GM23338 (cell line): Measurements from ENCODE around the gene MCRIP1. TPM values are rescaled to one million over a fixed set of nuclear protein-coding genes. Genes with fewer than 3 reads are reported as not detected.

ENCODE experiments used
- CREB1 ChIP-seq: fragments of 250-450 bp; sonication (Bioruptor Pico); IDR thresholded peaks from 2 replicates; pipeline ENCODE4 v1.5.0; 2020; ENCODE audit warnings: low read depth, mild to moderate bottlenecking, moderate library complexity
- EZH2 ChIP-seq: fragments of 200-600 bp; sonication (generic); IDR thresholded peaks from one replicate; pipeline ENCODE4 v1.8.0; 2017; ENCODE audit warnings: antibody characterized with exemption, mild to moderate bottlenecking, low read depth; ENCODE audit not compliant: unreplicated experiment
- EZH2phosphoT487 ChIP-seq: fragments of 200-600 bp; sonication (generic); IDR thresholded peaks from one replicate; pipeline ENCODE4 v1.8.1; 2018; ENCODE audit warnings: antibody characterized with exemption; ENCODE audit not compliant: unreplicated experiment
- NANOG ChIP-seq: IDR thresholded peaks from 2 replicates; pipeline ENCODE4 v1.6.1; 2016; ENCODE audit warnings: antibody characterized with exemption, borderline replicate concordance
- POLR2AphosphoS5 ChIP-seq: IDR thresholded peaks from 2 replicates; pipeline ENCODE4 v1.6.1; 2016; ENCODE audit warnings: antibody characterized with exemption, low read depth
- ZNF114 ChIP-seq: fragments of 250-450 bp; sonication (Bioruptor Pico); IDR thresholded peaks from 2 replicates; pipeline ENCODE4 v1.5.0; 2020; ENCODE audit warnings: mild to moderate bottlenecking, moderate library complexity
- ZNF331 ChIP-seq: fragments of 250-450 bp; sonication (Bioruptor Pico); IDR thresholded peaks from 2 replicates; pipeline ENCODE4 v1.5.0; 2020; ENCODE audit warnings: low read depth, mild to moderate bottlenecking, moderate library complexity
- polyA plus RNA-seq: library from polyadenylated mRNA; unstranded; fragments of >200 nt; fragmentation: Nextera tagmentation; extraction: Ambion mirVana; gene quantifications from 2 replicates; pipeline ENCODE4 v1.2.1, GENCODE V29; 2016
- total RNA-seq: library from RNA; depleted of rRNA; stranded (reverse); fragments of >200 nt; shearing (Covaris generic); gene quantifications from 2 replicates; pipeline ENCODE4 v1.2.3, GENCODE V29; 2014
- TF ChIP-seq, protein P1 (sequence below): fragments of 250-450 bp; sonication (Bioruptor Pico); IDR thresholded peaks from 2 replicates; pipeline ENCODE4 v1.5.0; 2020; ENCODE audit warnings: mild to moderate bottlenecking, moderate library complexity
- TF ChIP-seq, protein P2 (sequence below): IDR thresholded peaks from 2 replicates; pipeline ENCODE4 v1.6.1; 2016; ENCODE audit warnings: antibody characterized with exemption
- TF ChIP-seq, protein P3 (sequence below), 2 experiments: fragments of 200-600 bp in 1 of 2; sonication (generic) in 1 of 2; conservative IDR thresholded peaks; 2 replicates each; pipeline versions ENCODE4 v1.5.1 to v1.6.1; 2016 to 2017; ENCODE audit warnings: antibody characterized with exemption in 2 of 2, low read depth in 2 of 2, mild to moderate bottlenecking in 2 of 2, moderate library complexity in 1 of 2
- TF ChIP-seq, protein P4 (sequence below): IDR thresholded peaks from one replicate; pipeline ENCODE4 v1.6.1; 2018; ENCODE audit warnings: antibody characterized with exemption; ENCODE audit not compliant: unreplicated experiment

Gene MCRIP1
- total and polyA plus RNA-seq, 2 experiments from 2014 or later: 85.2 to 101 TPM

DNA sequence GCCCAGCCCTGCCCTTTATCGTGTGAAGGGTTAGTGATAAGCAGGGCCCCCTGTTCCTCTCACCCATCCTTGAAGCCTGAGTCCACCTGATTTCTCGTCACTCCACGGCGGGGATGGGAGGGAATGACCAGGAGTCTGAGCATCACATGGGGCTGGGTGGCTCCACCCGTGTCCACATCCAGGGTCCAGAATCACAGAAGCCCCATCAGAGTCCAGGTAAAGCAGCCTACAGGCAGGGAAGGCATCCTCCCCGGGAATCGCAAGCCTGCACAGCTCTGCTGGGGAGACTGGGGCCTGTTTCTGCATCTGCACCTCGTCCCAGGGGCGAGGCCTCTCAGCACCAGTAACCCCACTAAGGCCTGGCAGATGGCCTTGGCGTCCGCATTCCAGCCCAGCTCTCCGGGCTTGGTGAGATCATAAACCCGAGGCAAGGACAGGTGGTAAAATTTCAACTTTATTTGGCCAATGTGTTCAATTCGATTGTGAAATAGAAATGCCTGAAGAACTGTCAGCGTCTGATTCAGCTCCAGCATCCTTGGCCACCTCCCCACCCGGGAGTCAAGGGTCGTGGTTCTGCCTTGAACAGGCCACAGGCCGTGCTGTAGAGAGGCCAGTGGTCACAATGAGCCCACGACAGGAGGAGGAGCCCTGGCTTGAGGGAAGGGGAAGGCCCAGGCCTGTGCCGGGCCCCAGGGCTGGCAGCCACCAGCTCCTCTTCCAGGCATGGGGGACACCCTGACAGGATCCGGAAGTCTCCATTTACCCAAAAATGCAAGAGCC, 9.8 kb upstream of the MCRIP1 start (continued):
- TF ChIP-seq, protein P1, sequence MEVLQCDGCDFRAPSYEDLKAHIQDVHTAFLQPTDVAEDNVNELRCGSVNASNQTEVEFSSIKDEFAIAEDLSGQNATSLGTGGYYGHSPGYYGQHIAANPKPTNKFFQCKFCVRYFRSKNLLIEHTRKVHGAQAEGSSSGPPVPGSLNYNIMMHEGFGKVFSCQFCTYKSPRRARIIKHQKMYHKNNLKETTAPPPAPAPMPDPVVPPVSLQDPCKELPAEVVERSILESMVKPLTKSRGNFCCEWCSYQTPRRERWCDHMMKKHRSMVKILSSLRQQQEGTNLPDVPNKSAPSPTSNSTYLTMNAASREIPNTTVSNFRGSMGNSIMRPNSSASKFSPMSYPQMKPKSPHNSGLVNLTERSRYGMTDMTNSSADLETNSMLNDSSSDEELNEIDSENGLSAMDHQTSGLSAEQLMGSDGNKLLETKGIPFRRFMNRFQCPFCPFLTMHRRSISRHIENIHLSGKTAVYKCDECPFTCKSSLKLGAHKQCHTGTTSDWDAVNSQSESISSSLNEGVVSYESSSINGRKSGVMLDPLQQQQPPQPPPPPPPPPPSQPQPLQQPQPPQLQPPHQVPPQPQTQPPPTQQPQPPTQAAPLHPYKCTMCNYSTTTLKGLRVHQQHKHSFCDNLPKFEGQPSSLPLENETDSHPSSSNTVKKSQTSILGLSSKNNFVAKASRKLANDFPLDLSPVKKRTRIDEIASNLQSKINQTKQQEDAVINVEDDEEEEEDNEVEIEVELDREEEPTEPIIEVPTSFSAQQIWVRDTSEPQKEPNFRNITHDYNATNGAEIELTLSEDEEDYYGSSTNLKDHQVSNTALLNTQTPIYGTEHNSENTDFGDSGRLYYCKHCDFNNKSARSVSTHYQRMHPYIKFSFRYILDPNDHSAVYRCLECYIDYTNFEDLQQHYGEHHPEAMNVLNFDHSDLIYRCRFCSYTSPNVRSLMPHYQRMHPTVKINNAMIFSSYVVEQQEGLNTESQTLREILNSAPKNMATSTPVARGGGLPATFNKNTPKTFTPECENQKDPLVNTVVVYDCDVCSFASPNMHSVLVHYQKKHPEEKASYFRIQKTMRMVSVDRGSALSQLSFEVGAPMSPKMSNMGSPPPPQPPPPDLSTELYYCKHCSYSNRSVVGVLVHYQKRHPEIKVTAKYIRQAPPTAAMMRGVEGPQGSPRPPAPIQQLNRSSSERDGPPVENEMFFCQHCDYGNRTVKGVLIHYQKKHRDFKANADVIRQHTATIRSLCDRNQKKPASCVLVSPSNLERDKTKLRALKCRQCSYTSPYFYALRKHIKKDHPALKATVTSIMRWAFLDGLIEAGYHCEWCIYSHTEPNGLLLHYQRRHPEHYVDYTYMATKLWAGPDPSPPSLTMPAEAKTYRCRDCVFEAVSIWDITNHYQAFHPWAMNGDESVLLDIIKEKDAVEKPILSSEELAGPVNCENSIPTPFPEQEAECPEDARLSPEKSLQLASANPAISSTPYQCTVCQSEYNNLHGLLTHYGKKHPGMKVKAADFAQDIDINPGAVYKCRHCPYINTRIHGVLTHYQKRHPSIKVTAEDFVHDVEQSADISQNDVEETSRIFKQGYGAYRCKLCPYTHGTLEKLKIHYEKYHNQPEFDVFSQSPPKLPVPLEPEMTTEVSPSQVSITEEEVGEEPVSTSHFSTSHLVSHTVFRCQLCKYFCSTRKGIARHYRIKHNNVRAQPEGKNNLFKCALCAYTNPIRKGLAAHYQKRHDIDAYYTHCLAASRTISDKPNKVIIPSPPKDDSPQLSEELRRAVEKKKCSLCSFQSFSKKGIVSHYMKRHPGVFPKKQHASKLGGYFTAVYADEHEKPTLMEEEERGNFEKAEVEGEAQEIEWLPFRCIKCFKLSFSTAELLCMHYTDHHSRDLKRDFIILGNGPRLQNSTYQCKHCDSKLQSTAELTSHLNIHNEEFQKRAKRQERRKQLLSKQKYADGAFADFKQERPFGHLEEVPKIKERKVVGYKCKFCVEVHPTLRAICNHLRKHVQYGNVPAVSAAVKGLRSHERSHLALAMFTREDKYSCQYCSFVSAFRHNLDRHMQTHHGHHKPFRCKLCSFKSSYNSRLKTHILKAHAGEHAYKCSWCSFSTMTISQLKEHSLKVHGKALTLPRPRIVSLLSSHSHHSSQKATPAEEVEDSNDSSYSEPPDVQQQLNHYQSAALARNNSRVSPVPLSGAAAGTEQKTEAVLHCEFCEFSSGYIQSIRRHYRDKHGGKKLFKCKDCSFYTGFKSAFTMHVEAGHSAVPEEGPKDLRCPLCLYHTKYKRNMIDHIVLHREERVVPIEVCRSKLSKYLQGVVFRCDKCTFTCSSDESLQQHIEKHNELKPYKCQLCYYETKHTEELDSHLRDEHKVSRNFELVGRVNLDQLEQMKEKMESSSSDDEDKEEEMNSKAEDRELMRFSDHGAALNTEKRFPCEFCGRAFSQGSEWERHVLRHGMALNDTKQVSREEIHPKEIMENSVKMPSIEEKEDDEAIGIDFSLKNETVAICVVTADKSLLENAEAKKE (CRISPR knock-in tag): no peak
- TF ChIP-seq ZNF331 (no peak), POLR2AphosphoS5 (no peak), NANOG (no peak), EZH2 (no peak), EZH2phosphoT487 (no peak), CREB1 (CRISPR knock-in tag) (no peak), ZNF114 (CRISPR knock-in tag) (no peak)
- TF ChIP-seq, protein P2, sequence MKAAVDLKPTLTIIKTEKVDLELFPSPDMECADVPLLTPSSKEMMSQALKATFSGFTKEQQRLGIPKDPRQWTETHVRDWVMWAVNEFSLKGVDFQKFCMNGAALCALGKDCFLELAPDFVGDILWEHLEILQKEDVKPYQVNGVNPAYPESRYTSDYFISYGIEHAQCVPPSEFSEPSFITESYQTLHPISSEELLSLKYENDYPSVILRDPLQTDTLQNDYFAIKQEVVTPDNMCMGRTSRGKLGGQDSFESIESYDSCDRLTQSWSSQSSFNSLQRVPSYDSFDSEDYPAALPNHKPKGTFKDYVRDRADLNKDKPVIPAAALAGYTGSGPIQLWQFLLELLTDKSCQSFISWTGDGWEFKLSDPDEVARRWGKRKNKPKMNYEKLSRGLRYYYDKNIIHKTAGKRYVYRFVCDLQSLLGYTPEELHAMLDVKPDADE: no peak
- TF ChIP-seq, protein P3, sequence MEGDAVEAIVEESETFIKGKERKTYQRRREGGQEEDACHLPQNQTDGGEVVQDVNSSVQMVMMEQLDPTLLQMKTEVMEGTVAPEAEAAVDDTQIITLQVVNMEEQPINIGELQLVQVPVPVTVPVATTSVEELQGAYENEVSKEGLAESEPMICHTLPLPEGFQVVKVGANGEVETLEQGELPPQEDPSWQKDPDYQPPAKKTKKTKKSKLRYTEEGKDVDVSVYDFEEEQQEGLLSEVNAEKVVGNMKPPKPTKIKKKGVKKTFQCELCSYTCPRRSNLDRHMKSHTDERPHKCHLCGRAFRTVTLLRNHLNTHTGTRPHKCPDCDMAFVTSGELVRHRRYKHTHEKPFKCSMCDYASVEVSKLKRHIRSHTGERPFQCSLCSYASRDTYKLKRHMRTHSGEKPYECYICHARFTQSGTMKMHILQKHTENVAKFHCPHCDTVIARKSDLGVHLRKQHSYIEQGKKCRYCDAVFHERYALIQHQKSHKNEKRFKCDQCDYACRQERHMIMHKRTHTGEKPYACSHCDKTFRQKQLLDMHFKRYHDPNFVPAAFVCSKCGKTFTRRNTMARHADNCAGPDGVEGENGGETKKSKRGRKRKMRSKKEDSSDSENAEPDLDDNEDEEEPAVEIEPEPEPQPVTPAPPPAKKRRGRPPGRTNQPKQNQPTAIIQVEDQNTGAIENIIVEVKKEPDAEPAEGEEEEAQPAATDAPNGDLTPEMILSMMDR (conservative IDR thresholded peaks at IDR 0.05; ENCODE audit: low read depth in 2 of 2): no peak
- TF ChIP-seq, protein P4, sequence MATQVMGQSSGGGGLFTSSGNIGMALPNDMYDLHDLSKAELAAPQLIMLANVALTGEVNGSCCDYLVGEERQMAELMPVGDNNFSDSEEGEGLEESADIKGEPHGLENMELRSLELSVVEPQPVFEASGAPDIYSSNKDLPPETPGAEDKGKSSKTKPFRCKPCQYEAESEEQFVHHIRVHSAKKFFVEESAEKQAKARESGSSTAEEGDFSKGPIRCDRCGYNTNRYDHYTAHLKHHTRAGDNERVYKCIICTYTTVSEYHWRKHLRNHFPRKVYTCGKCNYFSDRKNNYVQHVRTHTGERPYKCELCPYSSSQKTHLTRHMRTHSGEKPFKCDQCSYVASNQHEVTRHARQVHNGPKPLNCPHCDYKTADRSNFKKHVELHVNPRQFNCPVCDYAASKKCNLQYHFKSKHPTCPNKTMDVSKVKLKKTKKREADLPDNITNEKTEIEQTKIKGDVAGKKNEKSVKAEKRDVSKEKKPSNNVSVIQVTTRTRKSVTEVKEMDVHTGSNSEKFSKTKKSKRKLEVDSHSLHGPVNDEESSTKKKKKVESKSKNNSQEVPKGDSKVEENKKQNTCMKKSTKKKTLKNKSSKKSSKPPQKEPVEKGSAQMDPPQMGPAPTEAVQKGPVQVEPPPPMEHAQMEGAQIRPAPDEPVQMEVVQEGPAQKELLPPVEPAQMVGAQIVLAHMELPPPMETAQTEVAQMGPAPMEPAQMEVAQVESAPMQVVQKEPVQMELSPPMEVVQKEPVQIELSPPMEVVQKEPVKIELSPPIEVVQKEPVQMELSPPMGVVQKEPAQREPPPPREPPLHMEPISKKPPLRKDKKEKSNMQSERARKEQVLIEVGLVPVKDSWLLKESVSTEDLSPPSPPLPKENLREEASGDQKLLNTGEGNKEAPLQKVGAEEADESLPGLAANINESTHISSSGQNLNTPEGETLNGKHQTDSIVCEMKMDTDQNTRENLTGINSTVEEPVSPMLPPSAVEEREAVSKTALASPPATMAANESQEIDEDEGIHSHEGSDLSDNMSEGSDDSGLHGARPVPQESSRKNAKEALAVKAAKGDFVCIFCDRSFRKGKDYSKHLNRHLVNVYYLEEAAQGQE: no peak
